ENCODE data around the gene WRNIP1.

The WRNIP1 gene

GRCh38 chr6:2732503-2733089 lies 32.6 kb upstream of the WRNIP1 start:
- no peak for ATAC-seq
- TF ChIP-seq TSHZ2 (CRISPR knock-in tag; IDR thresholded peaks at IDR 0.05), result no peak
- TF ChIP-seq BACH2 (CRISPR knock-in tag; IDR thresholded peaks at IDR 0.05; ENCODE audit: borderline replicate concordance), result no peak
- TF ChIP-seq ZNF565 (CRISPR knock-in tag; conservative IDR thresholded peaks at IDR 0.05; ENCODE audit: low read depth), result no peak
- TF ChIP-seq ISL1 (CRISPR knock-in tag; IDR thresholded peaks at IDR 0.05), result no peak
- TF ChIP-seq ZC3H10 (CRISPR knock-in tag; IDR thresholded peaks at IDR 0.05), result no peak
- no peak for TF ChIP-seq TCF4 (CRISPR knock-in tag; IDR thresholded peaks at IDR 0.05; ENCODE audit: borderline replicate concordance)
- TF ChIP-seq PPARA (CRISPR knock-in tag; IDR thresholded peaks at IDR 0.05; ENCODE audit: borderline replicate concordance), result no peak
- no peak for TF ChIP-seq POU6F1 (CRISPR knock-in tag; IDR thresholded peaks at IDR 0.05; ENCODE audit: borderline replicate concordance, low read depth)
- no peak for TF ChIP-seq ZFP30 (CRISPR knock-in tag; IDR thresholded peaks at IDR 0.05)
- TF ChIP-seq CREB5 (CRISPR knock-in tag; IDR thresholded peaks at IDR 0.05; ENCODE audit: low read depth), result no peak
- TF ChIP-seq PATZ1 (CRISPR knock-in tag; IDR thresholded peaks at IDR 0.05; ENCODE audit: borderline replicate concordance), result no peak
- TF ChIP-seq ARNTL (CRISPR knock-in tag; IDR thresholded peaks at IDR 0.05; ENCODE audit: borderline replicate concordance, low read depth), result no peak
- no peak for TF ChIP-seq OSR1 (CRISPR knock-in tag; IDR thresholded peaks at IDR 0.05)
- no peak for TF ChIP-seq SNAI2 (CRISPR knock-in tag; IDR thresholded peaks at IDR 0.05)
- TF ChIP-seq CSRNP3 (CRISPR knock-in tag; IDR thresholded peaks at IDR 0.05), result no peak
- TF ChIP-seq GLIS3 (CRISPR knock-in tag; IDR thresholded peaks at IDR 0.05), result no peak
- no peak for TF ChIP-seq ZNF70 (CRISPR knock-in tag; IDR thresholded peaks at IDR 0.05)
- no peak for TF ChIP-seq ZFP3 (CRISPR knock-in tag; IDR thresholded peaks at IDR 0.05)
- no peak for TF ChIP-seq ESRRG (CRISPR knock-in tag; IDR thresholded peaks at IDR 0.05)

GRCh38 chr6:2733324-2733723 lies 31.9 kb upstream of the WRNIP1 start:
- no peak for TF ChIP-seq ZNF8 (CRISPR knock-in tag; IDR thresholded peaks at IDR 0.05)
- TF ChIP-seq TCF4 (CRISPR knock-in tag; IDR thresholded peaks at IDR 0.05; ENCODE audit: borderline replicate concordance), result no peak
- no peak for TF ChIP-seq BACH2 (CRISPR knock-in tag; IDR thresholded peaks at IDR 0.05; ENCODE audit: borderline replicate concordance)
- no peak for TF ChIP-seq GLIS3 (CRISPR knock-in tag; IDR thresholded peaks at IDR 0.05)
- no peak for TF ChIP-seq PATZ1 (CRISPR knock-in tag; IDR thresholded peaks at IDR 0.05; ENCODE audit: borderline replicate concordance)
- no peak for TF ChIP-seq ZFP3 (CRISPR knock-in tag; IDR thresholded peaks at IDR 0.05)
- no peak for TF ChIP-seq CREB5 (CRISPR knock-in tag; IDR thresholded peaks at IDR 0.05; ENCODE audit: low read depth)
- TF ChIP-seq CSDC2 (CRISPR knock-in tag; IDR thresholded peaks at IDR 0.05), result no peak
- ATAC-seq, result no peak
